Adrenal gland (tissue), 12 donors: ENCODE measurements around the gene SDR42E2. TPM values are rescaled to one million over a fixed set of nuclear protein-coding genes. Genes with fewer than 3 reads are reported as not detected.

Experiments
- DNase-seq, 7 donors: peaks; one replicate each; pipeline ENCODE4 v3.0.0-alpha.2; 2019 to 2020
- H3K27ac ChIP-seq, 5 donors: fragments of 200-600 bp; sonication (generic) in 4 of 5; 1 replicate in 3 of 5; 2 replicates in 2 of 5; pipeline versions ENCODE4 v1.5.1 to v1.8.0; 2016 to 2020; ENCODE audit warnings: mild to moderate bottlenecking in 1 of 5
- H3K27me3 ChIP-seq: fragments of 200-600 bp; 2 replicates; pipeline ENCODE4 v1.8.0; 2021
- H3K36me3 ChIP-seq, 2 donors: fragments of 200-600 bp; replicated peaks in 1 of 2; 1 replicate in 1 of 2; 2 replicates in 1 of 2; pipeline versions ENCODE4 v1.5.1 to v1.8.0; 2018 to 2022
- H3K4me1 ChIP-seq, 2 donors: fragments of 200-600 bp; replicated peaks in 1 of 2; 1 replicate in 1 of 2; 2 replicates in 1 of 2; pipeline versions ENCODE4 v1.5.1 to v1.8.0; 2018 to 2021
- H3K4me3 ChIP-seq, 4 donors: fragments of 200-600 bp; sonication (generic) in 3 of 4; one replicate each; pipeline ENCODE4 v1.5.1; 2016 to 2018
- H3K9me3 ChIP-seq, 3 donors: fragments of 200-600 bp; sonication (generic) in 1 of 3; replicated peaks in 1 of 3; 1 replicate in 2 of 3; 2 replicates in 1 of 3; pipeline versions ENCODE4 v1.5.1 to v1.8.0; 2016 to 2021
- POLR2A ChIP-seq, 2 donors: fragments of 450-650 bp; IDR thresholded peaks; one replicate each; pipeline ENCODE4 v1.6.1; 2017; ENCODE audit warnings: antibody characterized with exemption in 2 of 2, mild to moderate bottlenecking in 2 of 2, moderate library complexity in 1 of 2
- WGBS, 4 donors: extraction: QIAGEN DNeasy Blood & Tissue Kit in 2 of 4; methylation state at CpG; one replicate each; pipeline versions ENCODE4 v1.1.5 to v1.1.7; 2013 to 2017; 5-methylcytosine and 5-hydroxymethylcytosine counted together
- intact Hi-C, 2 donors: fragments of 100-400 bp; cut with DNase I; formaldehyde crosslinking; loops; one replicate each; pipeline versions ENCODE4 v1.14.1 to v1.15.0; 2022 to 2023
- polyA plus RNA-seq, 3 donors: library from polyadenylated mRNA; stranded (reverse); fragments of 200-250 nt in 2 of 3; fragments of 350-450 nt in 1 of 3; fragmentation: Illumina TruSeq in 1 of 3; extraction: RNeasy Lipid Tissue Mini Kit (QIAGEN cat#74804) in 1 of 3; gene quantifications; one replicate each; pipeline ENCODE4 v1.2.3, GENCODE V29; 2013 to 2014
- total RNA-seq, 9 donors: library from RNA; depleted of rRNA in 4 of 9; stranded (reverse); fragments of >200 nt in 4 of 9; fragments of 120-200 nt in 1 of 9; fragmentation: NEBNext Ultra II Directional in 1 of 9; extraction: Animal tissue kit (Norgen Biotek cat#: 25700) in 1 of 9; gene quantifications; one replicate each; pipeline versions ENCODE4 v1.1.0 to v1.2.4, GENCODE V29; 2013 to 2023
- TF ChIP-seq, protein P1 (sequence below), 6 experiments: fragments of 450-650 bp in 4 of 6; fragments of 200-600 bp in 2 of 6; sonication (generic) in 1 of 6; IDR thresholded peaks; 1 replicate in 5 of 6; 2 replicates in 1 of 6; pipeline versions ENCODE4 v1.5.1 to v1.8.0; 2016 to 2021; ENCODE audit warnings: antibody characterized with exemption in 6 of 6, mild to moderate bottlenecking in 2 of 6, moderate library complexity in 1 of 6
- donor health status: healthy with polysubstance abuse.
- donor health status: Bipolar disorder and iron deficiency.
- donor health status: DM: yes; HTN: yes; CAD: no.
- donor health status: DM: no; HTN: no; CAD: no.
- donor health status: DM: no; HTN: no; CAD: no.
- donor health status: DM: yes; HTN: yes; CAD: no.

Gene SDR42E2
- total and polyA plus RNA-seq, 12 donors = 0.08 to 0.10 TPM; not detected in 10

DNA sequence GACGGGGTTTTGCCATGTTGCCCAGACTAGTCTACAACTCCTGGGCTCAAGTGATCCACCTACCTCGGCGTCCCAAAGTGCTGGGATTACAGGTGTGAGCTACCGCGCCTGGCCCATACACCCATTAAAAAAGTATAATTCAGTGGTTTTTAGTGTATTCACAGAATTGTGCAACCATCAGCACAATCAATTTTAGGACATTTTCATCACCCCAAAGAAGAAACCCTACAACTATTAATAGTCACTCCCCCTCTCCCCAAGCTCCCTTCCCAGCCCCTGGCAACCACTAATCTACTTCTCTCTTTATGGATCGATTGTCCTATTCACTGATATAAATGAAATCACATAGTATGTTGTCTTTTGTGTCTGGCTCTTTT, 39.9 kb downstream of the SDR42E2 start:
- Histone ChIP-seq H3K27me3 (no peaks in the 10 kb centered on the region), H3K4me1 (peaks cover 14 to 32% of the 10 kb centered on the region in 2 donors), H3K4me3 (no peak overlapping the region), H3K27ac (no peak overlapping the region), H3K36me3 (no peaks in the 10 kb centered on the region), H3K9me3 (no peaks in the 10 kb centered on the region)
- 89 to 94% (median 92%) methylated on average over 6 of the region's 6 CpGs for WGBS, 4 donors
- DNase-seq = no peak
- intact Hi-C loops = no loop called here
- TF ChIP-seq, protein P1, sequence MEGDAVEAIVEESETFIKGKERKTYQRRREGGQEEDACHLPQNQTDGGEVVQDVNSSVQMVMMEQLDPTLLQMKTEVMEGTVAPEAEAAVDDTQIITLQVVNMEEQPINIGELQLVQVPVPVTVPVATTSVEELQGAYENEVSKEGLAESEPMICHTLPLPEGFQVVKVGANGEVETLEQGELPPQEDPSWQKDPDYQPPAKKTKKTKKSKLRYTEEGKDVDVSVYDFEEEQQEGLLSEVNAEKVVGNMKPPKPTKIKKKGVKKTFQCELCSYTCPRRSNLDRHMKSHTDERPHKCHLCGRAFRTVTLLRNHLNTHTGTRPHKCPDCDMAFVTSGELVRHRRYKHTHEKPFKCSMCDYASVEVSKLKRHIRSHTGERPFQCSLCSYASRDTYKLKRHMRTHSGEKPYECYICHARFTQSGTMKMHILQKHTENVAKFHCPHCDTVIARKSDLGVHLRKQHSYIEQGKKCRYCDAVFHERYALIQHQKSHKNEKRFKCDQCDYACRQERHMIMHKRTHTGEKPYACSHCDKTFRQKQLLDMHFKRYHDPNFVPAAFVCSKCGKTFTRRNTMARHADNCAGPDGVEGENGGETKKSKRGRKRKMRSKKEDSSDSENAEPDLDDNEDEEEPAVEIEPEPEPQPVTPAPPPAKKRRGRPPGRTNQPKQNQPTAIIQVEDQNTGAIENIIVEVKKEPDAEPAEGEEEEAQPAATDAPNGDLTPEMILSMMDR (IDR thresholded peaks at IDR 0.05) = no peak
- TF ChIP-seq POLR2A (IDR thresholded peaks at IDR 0.05) = no peak

DNA sequence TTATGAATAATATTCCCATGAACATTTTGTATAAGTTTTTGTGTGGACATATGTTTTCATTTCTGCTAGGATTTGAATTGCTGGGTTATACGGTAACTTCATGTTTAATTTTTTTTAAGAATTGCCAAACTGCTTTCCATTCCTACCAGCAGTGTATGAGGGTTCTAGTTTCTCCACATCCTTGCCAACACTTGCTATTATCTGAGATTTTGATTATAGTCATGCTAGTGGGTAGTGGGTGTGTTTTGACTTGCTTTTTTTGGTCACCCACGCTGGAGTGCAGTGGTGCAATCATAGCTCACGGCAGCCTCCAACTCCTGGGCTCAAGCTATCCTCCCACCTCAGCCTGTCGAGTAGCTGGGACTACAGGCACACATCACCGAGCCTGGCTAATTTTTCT, 40.8 kb downstream of the SDR42E2 start:
- peaks cover 21 to 41% of the 10 kb centered on the region in 2 donors for H3K4me1 ChIP-seq

DNA sequence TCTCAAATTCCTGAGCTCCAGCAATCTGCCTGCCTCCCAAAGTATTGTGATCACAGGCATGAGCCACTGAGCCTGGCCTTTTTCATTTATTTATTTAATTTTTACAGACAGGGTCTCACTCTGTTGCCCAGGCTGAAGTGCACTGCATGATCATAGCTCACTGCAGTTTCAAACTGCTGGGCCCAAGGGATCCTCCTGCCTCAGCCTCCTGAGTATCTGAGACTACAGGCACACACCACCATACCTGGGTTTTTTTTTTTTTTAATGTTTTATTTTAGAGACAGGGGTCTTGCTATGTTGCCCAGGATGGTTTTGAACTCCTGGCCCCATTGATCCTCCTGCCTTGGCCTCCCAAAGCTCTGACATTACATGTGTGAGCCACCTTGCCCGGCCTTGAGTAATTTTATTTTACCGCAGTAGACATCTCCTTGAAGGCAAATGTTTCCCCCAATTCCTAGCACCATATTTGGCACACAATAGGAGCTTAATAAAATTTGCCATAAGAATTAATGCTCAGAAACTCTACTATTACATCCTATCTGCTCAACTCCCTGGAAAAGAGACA, 41.9 kb downstream of the SDR42E2 start:
- Histone ChIP-seq H3K36me3 (no peaks in the 10 kb centered on the region), H3K4me3 (no peak overlapping the region), H3K9me3 (no peaks in the 10 kb centered on the region), H3K27ac (no peak overlapping the region), H3K27me3 (no peaks in the 10 kb centered on the region), H3K4me1 (peaks cover 16 to 44% of the 10 kb centered on the region in 2 donors)
- TF ChIP-seq, protein P1 (IDR thresholded peaks at IDR 0.05) = no peak
- TF ChIP-seq POLR2A (IDR thresholded peaks at IDR 0.05) = no peak
- 96 to 100% (median 97%) methylated on average over 2 of the region's 2 CpGs for WGBS, 4 donors
- no peak for DNase-seq
- intact Hi-C loops = no loop called here

More for the DNA sequence above, 40.8 kb downstream of the SDR42E2 start:
- no peak overlapping the region for H3K27ac ChIP-seq
- no peak for DNase-seq
- intact Hi-C loops = no loop called here
- no peak overlapping the region for H3K4me3 ChIP-seq
- no peaks in the 10 kb centered on the region for H3K27me3 ChIP-seq
- 90 to 96% (median 91%) methylated on average over 5 of the region's 5 CpGs for WGBS, 4 donors
- TF ChIP-seq POLR2A (IDR thresholded peaks at IDR 0.05) = no peak
- TF ChIP-seq, protein P1 (IDR thresholded peaks at IDR 0.05) = no peak
- no peaks in the 10 kb centered on the region for H3K9me3 ChIP-seq
- no peaks in the 10 kb centered on the region for H3K36me3 ChIP-seq

DNA sequence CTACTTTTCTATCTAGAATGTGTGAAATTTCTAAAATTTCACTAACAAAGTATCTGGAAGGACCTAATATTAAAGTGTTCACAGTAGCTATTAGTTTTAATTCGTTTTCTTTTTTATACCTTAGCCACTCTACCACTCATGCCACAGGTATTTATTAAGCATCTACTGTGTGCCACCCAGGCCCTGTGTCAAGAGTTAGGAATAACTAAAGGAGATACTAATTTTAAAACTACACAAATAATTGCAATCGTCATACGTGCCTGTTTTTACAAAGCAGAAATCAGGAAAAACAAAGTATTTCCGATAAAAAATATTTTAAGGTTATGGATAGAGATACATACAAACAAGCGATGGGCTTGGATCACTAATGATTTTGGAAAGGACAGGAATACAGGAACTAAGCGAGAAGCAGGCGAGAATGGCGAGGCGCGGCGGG, 43.3 kb downstream of the SDR42E2 start:
- peaks cover 8 to 32% of the 10 kb centered on the region in 2 donors for H3K4me1 ChIP-seq
- WGBS, 4 donors = 2 to 4% (median 3%) methylated on average over 11 of the region's 11 CpGs
- H3K27me3 ChIP-seq = no peaks in the 10 kb centered on the region
- peak overlapping the region in 2 of 4 donors; percentile 66 to 80 for H3K4me3 ChIP-seq
- peak overlapping the region; percentile 58 to 92 (median 91) for H3K27ac ChIP-seq
- no peak for TF ChIP-seq POLR2A (IDR thresholded peaks at IDR 0.05)
- TF ChIP-seq, protein P1 (IDR thresholded peaks at IDR 0.05) = no peak
- no peak for DNase-seq
- intact Hi-C loops = no loop called here
- no peaks in the 10 kb centered on the region for H3K9me3 ChIP-seq
- no peaks in the 10 kb centered on the region for H3K36me3 ChIP-seq
